IMR-90 (cell line): ENCODE data around the gene SEC22A. TPM values are rescaled to one million over a fixed set of nuclear protein-coding genes. Genes with fewer than 3 reads are reported as not detected.

Experiments
- ATAC-seq: fragments of 200-7000 bp; cut with Tn5 transposase; 2 replicates; pipeline ENCODE4 v1.9.1; 2020; ENCODE audit warnings: low read depth, mild to moderate bottlenecking, moderate library complexity
- BruUV-seq: library from RNA; stranded (reverse); fragments of 400-500 nt; replicated peaks from 2 replicates; lab custom pipeline; 2021; lab: Mats Ljungman, UMichigan
- CTCF ChIA-PET: fragments of 300-600 bp; formaldehyde crosslinking; extraction: SDS; loops from one replicate; lab custom pipeline; 2021; ENCODE audit warnings: antibody characterized with exemption; lab: Yijun Ruan, JAX
- POLR2A ChIA-PET: fragments of 300-600 bp; sonication (Branson Sonifier 250); formaldehyde crosslinking; loops from one replicate; lab custom pipeline; 2022; ENCODE audit warnings: antibody characterized with exemption; ENCODE audit not compliant: unreplicated experiment; lab: Charles Lee
- DNase-seq: peaks from one replicate; pipeline ENCODE4 v3.0.0; 2013
- H2AFZ ChIP-seq: replicated peaks from 2 replicates; pipeline ENCODE3; 2013; ENCODE audit warnings: low read length, mild to moderate bottlenecking; ENCODE audit not compliant: poor library complexity
- H2AK5ac ChIP-seq: 2 replicates; pipeline ENCODE4 v1.6.1; 2013; ENCODE audit warnings: low read depth, low read length, inconsistent platforms
- H2AK9ac ChIP-seq: replicated peaks from 2 replicates; pipeline ENCODE3; 2013; ENCODE audit warnings: mild to moderate bottlenecking, low read depth, low read length, moderate library complexity; ENCODE audit not compliant: poor library complexity
- H2BK120ac ChIP-seq: 2 replicates; pipeline ENCODE4 v1.6.1; 2013; ENCODE audit warnings: low read depth, low read length, inconsistent platforms
- H2BK15ac ChIP-seq: 3 replicates; pipeline ENCODE4 v1.6.1; 2013; ENCODE audit warnings: low read depth, low read length, inconsistent platforms
- H2BK20ac ChIP-seq: 2 replicates; pipeline ENCODE4 v1.6.1; 2013; ENCODE audit warnings: low read depth, mild to moderate bottlenecking, inconsistent platforms, low read length, moderate library complexity
- H2BK5ac ChIP-seq: 2 replicates; pipeline ENCODE4 v1.6.1; 2013; ENCODE audit warnings: mild to moderate bottlenecking, low read depth, low read length, inconsistent platforms; ENCODE audit not compliant: poor library complexity, severe bottlenecking
- H3K14ac ChIP-seq: replicated peaks from 2 replicates; pipeline ENCODE4 v1.6.1; 2013; ENCODE audit warnings: low read depth, low read length, inconsistent platforms
- H3K18ac ChIP-seq: 2 replicates; pipeline ENCODE4 v1.6.1; 2013; ENCODE audit warnings: low read depth, low read length, control low read depth
- H3K23ac ChIP-seq: 2 replicates; pipeline ENCODE4 v1.6.1; 2013; ENCODE audit warnings: low read depth, low read length, inconsistent platforms
- H3K27ac ChIP-seq: 2 replicates; pipeline ENCODE4 v1.5.1; 2013; ENCODE audit warnings: mild to moderate bottlenecking, control low read depth, low read length; ENCODE audit not compliant: insufficient read depth
- H3K27me3 ChIP-seq: 2 replicates; pipeline ENCODE4 v1.6.1; 2013; ENCODE audit warnings: low read length; ENCODE audit not compliant: control insufficient read depth, insufficient read depth
- H3K36me3 ChIP-seq: 2 replicates; pipeline ENCODE4 v1.6.1; 2013; ENCODE audit warnings: low read length, mixed read lengths; ENCODE audit not compliant: control insufficient read depth, insufficient read depth
- H3K4ac ChIP-seq: 2 replicates; pipeline ENCODE4 v1.6.1; 2013; ENCODE audit warnings: low read depth, low read length, inconsistent platforms
- H3K4me1 ChIP-seq: 2 replicates; pipeline ENCODE4 v1.6.1; 2013; ENCODE audit warnings: low read length, mixed read lengths; ENCODE audit not compliant: control insufficient read depth, insufficient read depth
- H3K4me2 ChIP-seq: 2 replicates; pipeline ENCODE4 v1.6.1; 2013; ENCODE audit warnings: low read depth, mild to moderate bottlenecking, control low read depth, low read length, moderate library complexity
- H3K4me3 ChIP-seq: 2 replicates; pipeline ENCODE4 v1.5.1; 2013; ENCODE audit warnings: low read depth, mild to moderate bottlenecking, control low read depth, low read length, moderate library complexity; ENCODE audit not compliant: insufficient read depth
- H3K56ac ChIP-seq: 2 replicates; pipeline ENCODE4 v1.6.1; 2013; ENCODE audit warnings: low read length, inconsistent platforms; ENCODE audit not compliant: insufficient read depth; ENCODE audit errors: extremely low read depth
- H3K79me1 ChIP-seq, 2 experiments: 2 replicates each; pipeline ENCODE4 v1.6.1; 2013; ENCODE audit warnings: low read length in 2 of 2, inconsistent platforms in 1 of 2, low read depth in 1 of 2
- H3K9ac ChIP-seq: 2 replicates; pipeline ENCODE4 v1.6.1; 2013; ENCODE audit warnings: low read depth, low read length, control low read depth
- H3K9me1 ChIP-seq: 2 replicates; pipeline ENCODE4 v1.6.1; 2013; ENCODE audit warnings: low read length, inconsistent platforms; ENCODE audit not compliant: insufficient read depth
- H3K9me3 ChIP-seq: 2 replicates; pipeline ENCODE4 v1.6.1; 2013; ENCODE audit warnings: low read length; ENCODE audit not compliant: control insufficient read depth, insufficient read depth
- H4K20me1 ChIP-seq: 2 replicates; pipeline ENCODE4 v1.6.1; 2013; ENCODE audit warnings: low read length, inconsistent platforms; ENCODE audit not compliant: insufficient read depth
- H4K5ac ChIP-seq: 2 replicates; pipeline ENCODE4 v1.6.1; 2013; ENCODE audit warnings: mild to moderate bottlenecking, low read depth, low read length, control low read depth
- H4K8ac ChIP-seq, 2 experiments: 2 replicates each; pipeline ENCODE4 v1.6.1; 2013; ENCODE audit warnings: low read depth in 2 of 2, low read length in 2 of 2, control low read depth in 1 of 2, inconsistent platforms in 1 of 2
- H4K91ac ChIP-seq: 2 replicates; pipeline ENCODE4 v1.6.1; 2013; ENCODE audit warnings: low read depth, low read length, inconsistent platforms; ENCODE audit not compliant: insufficient read depth
- BHLHE40 ChIP-seq: fragments of 150-350 bp; IDR thresholded peaks from 2 replicates; pipeline ENCODE4 v1.6.1; 2016; ENCODE audit warnings: mild to moderate bottlenecking, low read depth, low read length
- CHD1 ChIP-seq: IDR thresholded peaks from 2 replicates; pipeline ENCODE4 v1.6.1; 2012; ENCODE audit warnings: low read depth, low read length, improper control_type of control experiment
- FOS ChIP-seq: fragments of 150-350 bp; IDR thresholded peaks from 2 replicates; pipeline ENCODE4 v1.6.1; 2016; ENCODE audit warnings: low read depth, low read length
- MAZ ChIP-seq: IDR thresholded peaks from 2 replicates; pipeline ENCODE4 v1.6.1; 2012; ENCODE audit warnings: low read depth, mild to moderate bottlenecking, low read length, improper control_type of control experiment, moderate library complexity, borderline replicate concordance
- MXI1 ChIP-seq: IDR thresholded peaks from 2 replicates; pipeline ENCODE4 v1.6.1; 2012; ENCODE audit warnings: low read depth, mild to moderate bottlenecking, low read length, moderate library complexity, borderline replicate concordance
- NFE2L2 ChIP-seq: fragments of 150-350 bp; IDR thresholded peaks from 2 replicates; pipeline ENCODE4 v1.6.1; 2016; ENCODE audit warnings: low read depth, mild to moderate bottlenecking, low read length
- POLR2A ChIP-seq: IDR thresholded peaks from 2 replicates; pipeline ENCODE4 v1.6.1; 2012; ENCODE audit warnings: mild to moderate bottlenecking, low read depth, low read length
- RFX5 ChIP-seq: IDR thresholded peaks from 2 replicates; pipeline ENCODE4 v1.8.0; 2012; ENCODE audit warnings: low read depth, mild to moderate bottlenecking, low read length, moderate library complexity
- SMC3 ChIP-seq: fragments of 150-350 bp; IDR thresholded peaks from 2 replicates; pipeline ENCODE4 v1.6.1; 2016; ENCODE audit warnings: low read depth, mild to moderate bottlenecking, antibody characterized with exemption, low read length, moderate library complexity
- WGBS, 2 experiments: methylation state at CpG; one replicate each; pipeline versions ENCODE4 v1.1.5 to v1.1.7; 2013; ENCODE audit warnings: missing lambda C conversion rate in 2 of 2; ENCODE audit not compliant: insufficient read length in 1 of 2; ENCODE audit errors: extremely low coverage in 2 of 2; 5-methylcytosine and 5-hydroxymethylcytosine counted together
- dilution Hi-C: fragments of 300-500 bp; cut with HindIII; formaldehyde crosslinking; loops from one replicate; pipeline ENCODE4 v1.14.3; 2018; ENCODE audit warnings: low sequenced_read_pairs; ENCODE audit not compliant: unreplicated experiment
- in situ Hi-C: fragments of 300-500 bp; cut with MboI; formaldehyde crosslinking; loops from 3 replicates; pipeline ENCODE4 v1.14.3; 2019; ENCODE audit warnings: low sequenced_read_pairs, inconsistent platforms, mixed read lengths
- intact Hi-C: fragments of 100-400 bp; cut with micrococcal nuclease; formaldehyde crosslinking; loops from 2 replicates; pipeline ENCODE4 v1.10.0; 2022
- polyA plus RNA-seq, 3 experiments: library from polyadenylated mRNA; depleted of rRNA; stranded (reverse); fragments of >200 nt; gene quantifications; 2 replicates each; pipeline ENCODE4 v1.2.3, GENCODE V29; 2012; ENCODE audit warnings: low replicate concordance in 1 of 3
- total RNA-seq: library from RNA; depleted of rRNA; stranded (reverse); fragments of >200 nt; gene quantifications from 2 replicates; pipeline ENCODE4 v1.2.3, GENCODE V29; 2012

Gene SEC22A
- total and polyA plus RNA-seq, 2 of the 4 experiments (the other 2 are of a cell fraction) = 17.5 to 36.0 TPM

DNA sequence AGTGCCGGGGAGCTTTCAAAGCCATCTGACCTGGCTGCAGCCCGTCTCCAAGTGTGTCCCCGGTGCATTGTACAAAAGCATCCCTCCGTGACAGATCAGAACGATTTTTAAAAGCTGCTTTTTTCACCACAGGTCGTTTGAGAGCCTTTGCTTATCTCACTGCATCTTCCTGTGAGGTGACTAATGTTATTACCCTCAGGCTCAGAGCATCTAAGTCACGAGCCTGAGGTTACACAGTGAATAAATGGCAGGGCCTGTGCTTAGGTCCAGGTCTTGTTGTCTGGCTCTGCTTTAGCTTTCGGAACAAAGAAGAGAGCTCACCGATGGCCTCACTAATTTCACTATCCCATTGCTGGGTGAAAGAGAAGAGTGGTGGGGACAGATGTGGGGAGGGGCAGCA is 83.3 kb downstream of the SEC22A start:
- H2AFZ ChIP-seq = no peak overlapping the region
- H2AK9ac ChIP-seq = no peak overlapping the region
- no peak overlapping the region for H2AK5ac ChIP-seq
- no peak overlapping the region for H4K5ac ChIP-seq
- H3K18ac ChIP-seq = no peak overlapping the region
- no peak overlapping the region for H3K4ac ChIP-seq
- no peaks in the 10 kb centered on the region for H3K4me1 ChIP-seq
- no peaks in the 10 kb centered on the region for H3K79me1 ChIP-seq
- BruUV-seq = no TSS peak
- no peak overlapping the region for H3K23ac ChIP-seq
- H3K27me3 ChIP-seq = no peaks in the 10 kb centered on the region
- no peak overlapping the region for H2BK15ac ChIP-seq
- H3K36me3 ChIP-seq = no peaks in the 10 kb centered on the region
- dilution Hi-C loops = no loop called here
- H3K4me2 ChIP-seq = no peak overlapping the region
- WGBS, 2 experiments = 70% methylated on average over 5 of the region's 9 CpGs; no CpG with 5 or more reads in 1 of the 2 experiments
- H4K20me1 ChIP-seq = no peaks in the 10 kb centered on the region
- no peak overlapping the region for H2BK20ac ChIP-seq
- no peak for TF ChIP-seq CHD1
- no peak for TF ChIP-seq MXI1
- no peak for TF ChIP-seq RFX5
- TF ChIP-seq POLR2A = no peak
- no peak for TF ChIP-seq MAZ
- TF ChIP-seq FOS = no peak
- no peak for TF ChIP-seq BHLHE40
- no peak for TF ChIP-seq SMC3
- TF ChIP-seq NFE2L2 = no peak
- DNase-seq = no peak
- H3K9ac ChIP-seq = no peak overlapping the region
- POLR2A ChIA-PET = no interaction called here
- H3K27ac ChIP-seq = no peak overlapping the region
- no peak overlapping the region for H2BK5ac ChIP-seq
- 0 out of 2 replicates have a peak, but pooled peaks cover 3% of the 10 kb centered on the region for H3K9me1 ChIP-seq
- no peak for ATAC-seq
- no peak overlapping the region for H3K14ac ChIP-seq
- intact Hi-C loops = no loop called here
- H4K8ac ChIP-seq = no peak overlapping the region
- H3K9me3 ChIP-seq = no peaks in the 10 kb centered on the region
- in situ Hi-C loops = no loop called here
- no peak overlapping the region for H3K4me3 ChIP-seq
- CTCF ChIA-PET = interaction anchor here (0.6 to 1.6 kb wide), 2 partner anchors 11 to 18 kb away, joined by 3 read pairs; no protein-coding TSS in a partner anchor
- H2BK120ac ChIP-seq = no peak overlapping the region
- no peak overlapping the region for H4K91ac ChIP-seq
- no peak overlapping the region for H3K56ac ChIP-seq
